Mesenchymal stem cell (in vitro differentiated cells and primary cell): ENCODE measurements around the gene TSC22D3.

Experiments used
- DNase-seq: peaks from one replicate; pipeline ENCODE4 v3.0.0-alpha.2; 2013
- H2AFZ ChIP-seq: one replicate; pipeline ENCODE4 v1.6.1; 2013; ENCODE audit warnings: low read depth, mild to moderate bottlenecking, control low read depth, inconsistent platforms, low read length, moderate library complexity
- H2AK5ac ChIP-seq: 2 replicates; pipeline ENCODE4 v1.6.1; 2013; ENCODE audit warnings: low read length, moderate library complexity, mild to moderate bottlenecking, inconsistent platforms; ENCODE audit not compliant: severe bottlenecking
- H2BK120ac ChIP-seq: one replicate; pipeline ENCODE4 v1.6.1; 2013; ENCODE audit warnings: low read depth, mild to moderate bottlenecking, inconsistent platforms, low read length, moderate library complexity
- H2BK12ac ChIP-seq, 2 experiments: one replicate each; pipeline ENCODE4 v1.6.1; 2013; ENCODE audit warnings: inconsistent platforms in 2 of 2, low read length in 2 of 2, mild to moderate bottlenecking in 2 of 2, moderate library complexity in 2 of 2, control low read depth in 1 of 2
- H2BK15ac ChIP-seq: one replicate; pipeline ENCODE4 v1.6.1; 2013; ENCODE audit warnings: mild to moderate bottlenecking, low read depth, inconsistent platforms; ENCODE audit not compliant: poor library complexity, severe bottlenecking
- H2BK5ac ChIP-seq: 2 replicates; pipeline ENCODE4 v1.6.1; 2013; ENCODE audit warnings: low read depth, mild to moderate bottlenecking, low read length, control low read depth, inconsistent platforms; ENCODE audit not compliant: poor library complexity, severe bottlenecking
- H3K14ac ChIP-seq, 2 experiments: one replicate each; pipeline ENCODE4 v1.6.1; 2013; ENCODE audit warnings: inconsistent platforms in 2 of 2, low read length in 2 of 2, control low read depth in 1 of 2, mild to moderate bottlenecking in 1 of 2, moderate library complexity in 1 of 2
- H3K18ac ChIP-seq, 2 experiments: one replicate each; pipeline ENCODE4 v1.6.1; 2013; ENCODE audit warnings: inconsistent platforms in 2 of 2, low read length in 2 of 2, control low read depth in 1 of 2, low read depth in 1 of 2, mild to moderate bottlenecking in 1 of 2
- H3K23ac ChIP-seq, 2 experiments: one replicate each; pipeline ENCODE4 v1.6.1; 2013; ENCODE audit warnings: inconsistent platforms in 2 of 2, low read length in 2 of 2, mild to moderate bottlenecking in 2 of 2, moderate library complexity in 2 of 2, control low read depth in 1 of 2
- H3K27ac ChIP-seq: 2 replicates; pipeline ENCODE4 v1.5.1; 2013; ENCODE audit warnings: mild to moderate bottlenecking, moderate library complexity, low read length, control low read depth, inconsistent platforms; ENCODE audit not compliant: poor library complexity, severe bottlenecking
- H3K27me3 ChIP-seq, 2 experiments: 2 replicates each; pipeline versions ENCODE4 v1.6.1 to v1.7.0; 2013; ENCODE audit warnings: low read length in 2 of 2, mild to moderate bottlenecking in 2 of 2, moderate library complexity in 2 of 2, control low read depth in 1 of 2, inconsistent platforms in 1 of 2; ENCODE audit not compliant: control insufficient read depth in 1 of 2, insufficient read depth in 1 of 2
- H3K36me3 ChIP-seq, 2 experiments: 2 replicates each; pipeline versions ENCODE4 v1.6.1 to v1.7.0; 2013; ENCODE audit warnings: low read length in 2 of 2, control low read depth in 1 of 2, inconsistent platforms in 1 of 2, low read depth in 1 of 2, mild to moderate bottlenecking in 1 of 2; ENCODE audit not compliant: insufficient read depth in 2 of 2, control insufficient read depth in 1 of 2
- H3K4ac ChIP-seq, 2 experiments: one replicate each; pipeline ENCODE4 v1.6.1; 2013; ENCODE audit warnings: inconsistent platforms in 2 of 2, low read length in 2 of 2, mild to moderate bottlenecking in 2 of 2, moderate library complexity in 2 of 2, control low read depth in 1 of 2, low read depth in 1 of 2
- H3K4me1 ChIP-seq: 2 replicates; pipeline ENCODE4 v1.6.1; 2013; ENCODE audit warnings: low read depth, low read length, control low read depth; ENCODE audit not compliant: control insufficient read depth, insufficient read depth
- H3K4me2 ChIP-seq: 2 replicates; pipeline ENCODE4 v1.6.1; 2013; ENCODE audit warnings: low read length, mild to moderate bottlenecking, inconsistent platforms; ENCODE audit not compliant: poor library complexity, severe bottlenecking
- H3K4me3 ChIP-seq, 2 experiments: 2 replicates each; pipeline versions ENCODE4 v1.5.1 to v1.7.0; 2013; ENCODE audit warnings: low read length in 2 of 2, mild to moderate bottlenecking in 2 of 2, control low read depth in 1 of 2, low read depth in 1 of 2; ENCODE audit not compliant: insufficient read depth in 1 of 2
- H3K79me1 ChIP-seq: replicated peaks from 2 replicates; pipeline ENCODE4 v1.6.1; 2013; ENCODE audit warnings: mild to moderate bottlenecking, control low read depth, low read length, inconsistent platforms; ENCODE audit not compliant: poor library complexity, severe bottlenecking
- H3K9ac ChIP-seq: 2 replicates; pipeline ENCODE4 v1.7.0; 2013; ENCODE audit warnings: mild to moderate bottlenecking, low read length, moderate library complexity
- H3K9me3 ChIP-seq: 2 replicates; pipeline ENCODE4 v1.7.0; 2013; ENCODE audit warnings: mild to moderate bottlenecking, low read length; ENCODE audit not compliant: control insufficient read depth
- H4K8ac ChIP-seq: one replicate; pipeline ENCODE4 v1.6.1; 2013; ENCODE audit warnings: inconsistent platforms, mild to moderate bottlenecking, low read length, moderate library complexity
- H4K91ac ChIP-seq: one replicate; pipeline ENCODE4 v1.6.1; 2013; ENCODE audit warnings: mild to moderate bottlenecking, low read length, inconsistent platforms
- WGBS: methylation state at CpG from one replicate; pipeline ENCODE4 v1.1.7; 2013; ENCODE audit warnings: mixed read lengths; 5-methylcytosine and 5-hydroxymethylcytosine counted together

TSC22D3 gene

GRCh38 chrX:107758231-107758766 is 17.3 kb downstream of the TSC22D3 start:
- Histone ChIP-seq H3K79me1 (no peaks in the 10 kb centered on the region), H4K8ac (no peak overlapping the region), H2AFZ (no peak overlapping the region), H2BK15ac (no peak overlapping the region), H3K18ac (no peak overlapping the region), H3K27me3 (peaks cover 12 to 91% of the 10 kb centered on the region in 2 experiments), H3K4me1 (no peaks in the 10 kb centered on the region), H3K23ac (no peak overlapping the region), H2BK12ac (no peak overlapping the region), H4K91ac (no peak overlapping the region), H3K14ac (no peak overlapping the region), H3K9ac (no peak overlapping the region), H3K4me2 (no peak overlapping the region), H3K27ac (no peak overlapping the region), H3K4me3 (no peak overlapping the region), H3K36me3 (no peaks in the 10 kb centered on the region), H3K4ac (no peak overlapping the region), H2AK5ac (no peak overlapping the region), H2BK5ac (no peak overlapping the region), H2BK120ac (no peak overlapping the region), H3K9me3 (no peaks in the 10 kb centered on the region)
- DNase-seq, result no peak
- 100% methylated on average over 4 of the region's 5 CpGs for WGBS

GRCh38 chrX:107755721-107756120 is 19.9 kb downstream of the TSC22D3 start:
- Histone ChIP-seq H3K4ac (no peak overlapping the region), H3K4me3 (no peak overlapping the region), H3K14ac (no peak overlapping the region), H3K36me3 (no peaks in the 10 kb centered on the region), H3K27me3 (peaks cover 7 to 96% of the 10 kb centered on the region in 2 experiments), H3K9me3 (no peaks in the 10 kb centered on the region), H4K8ac (no peak overlapping the region), H2BK5ac (no peak overlapping the region), H3K23ac (no peak overlapping the region), H3K4me2 (no peak overlapping the region), H3K27ac (no peak overlapping the region), H4K91ac (no peak overlapping the region), H2BK12ac (no peak overlapping the region), H3K4me1 (no peaks in the 10 kb centered on the region), H2BK15ac (no peak overlapping the region), H2AFZ (no peak overlapping the region), H3K79me1 (no peaks in the 10 kb centered on the region), H2AK5ac (no peak overlapping the region), H3K9ac (no peak overlapping the region), H2BK120ac (no peak overlapping the region), H3K18ac (no peak overlapping the region)
- 97% methylated on average over 2 of the region's 3 CpGs for WGBS
- no peak for DNase-seq

- no peak for DNase-seq
- Histone ChIP-seq H3K4me2 (no peak overlapping the region), H3K18ac (no peak overlapping the region), H2AFZ (no peak overlapping the region), H3K4me3 (no peak overlapping the region), H3K36me3 (no peaks in the 10 kb centered on the region), H2BK15ac (no peak overlapping the region), H3K27ac (no peak overlapping the region), H2AK5ac (no peak overlapping the region), H3K9ac (no peak overlapping the region), H3K79me1 (no peaks in the 10 kb centered on the region), H4K91ac (no peak overlapping the region), H3K23ac (no peak overlapping the region), H3K4ac (no peak overlapping the region), H3K27me3 (peaks cover 3 to 94% of the 10 kb centered on the region in 2 experiments), H4K8ac (no peak overlapping the region), H2BK5ac (no peak overlapping the region), H3K9me3 (no peaks in the 10 kb centered on the region), H2BK120ac (no peak overlapping the region), H2BK12ac (no peak overlapping the region), H3K14ac (no peak overlapping the region), H3K4me1 (no peaks in the 10 kb centered on the region)
- WGBS, result 32% methylated on average over 3 of the region's 4 CpGs
Observed at GRCh38 chrX:107753187-107753586, 22.4 kb downstream of the TSC22D3 start.

GRCh38 chrX:107752714-107753113 is 22.9 kb downstream of the TSC22D3 start:
- Histone ChIP-seq H3K4me2 (no peak overlapping the region), H2AFZ (no peak overlapping the region), H2BK12ac (no peak overlapping the region), H3K23ac (no peak overlapping the region), H3K36me3 (no peaks in the 10 kb centered on the region), H3K9me3 (no peaks in the 10 kb centered on the region), H3K9ac (no peak overlapping the region), H3K4ac (no peak overlapping the region), H3K4me3 (no peak overlapping the region), H2BK120ac (no peak overlapping the region), H2BK15ac (no peak overlapping the region), H3K4me1 (peaks cover 2% of the 10 kb centered on the region), H3K27ac (no peak overlapping the region), H4K91ac (no peak overlapping the region), H3K18ac (peak overlapping the region in 1 of 2 experiments; percentile 12), H3K27me3 (peaks cover 3 to 94% of the 10 kb centered on the region in 2 experiments), H3K14ac (no peak overlapping the region), H2BK5ac (no peak overlapping the region), H4K8ac (no peak overlapping the region), H3K79me1 (no peaks in the 10 kb centered on the region), H2AK5ac (no peak overlapping the region)
- no peak for DNase-seq
- 83% methylated on average over 1 of the region's 3 CpGs for WGBS
